HG03097 (cell line): ENCODE measurements around the gene CAMSAP1.

Experiments used
- ATAC-seq: cut with Tn5 transposase; IDR thresholded peaks from one replicate; pipeline ENCODE4 v1.9.1; 2021; ENCODE audit not compliant: unreplicated experiment, low FRiP score

The CAMSAP1 gene

DNA sequence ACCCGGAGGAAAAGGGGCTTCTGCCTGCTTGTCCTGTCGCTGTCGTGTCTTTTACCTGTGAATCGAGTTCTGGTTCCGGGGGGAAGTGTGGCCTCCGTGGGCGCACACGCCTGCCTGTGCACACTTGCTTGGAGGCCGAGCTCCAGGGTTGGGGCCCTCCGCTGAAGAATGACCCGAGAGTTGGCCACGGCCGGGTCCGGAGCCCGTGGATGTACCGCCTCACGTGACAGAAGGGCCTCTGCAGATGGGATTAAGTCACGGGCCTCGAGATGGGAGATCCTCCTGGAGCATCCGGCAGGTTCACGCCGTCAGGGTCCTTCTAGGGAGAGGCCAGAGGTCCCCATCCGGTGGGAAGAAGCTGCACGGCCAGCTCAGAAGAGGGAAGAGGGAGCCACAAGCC, 124.4 kb downstream of the CAMSAP1 start:
- ATAC-seq: no peak

GRCh38 chr9:135780626-135781025, 126.7 kb downstream of the CAMSAP1 start:
- ATAC-seq: no peak

- no peak for ATAC-seq
Observed at GRCh38 chr9:135780086-135780485, 127.3 kb downstream of the CAMSAP1 start.

- ATAC-seq: no peak
Observed at GRCh38 chr9:135779571-135779970, 127.8 kb downstream of the CAMSAP1 start.

DNA sequence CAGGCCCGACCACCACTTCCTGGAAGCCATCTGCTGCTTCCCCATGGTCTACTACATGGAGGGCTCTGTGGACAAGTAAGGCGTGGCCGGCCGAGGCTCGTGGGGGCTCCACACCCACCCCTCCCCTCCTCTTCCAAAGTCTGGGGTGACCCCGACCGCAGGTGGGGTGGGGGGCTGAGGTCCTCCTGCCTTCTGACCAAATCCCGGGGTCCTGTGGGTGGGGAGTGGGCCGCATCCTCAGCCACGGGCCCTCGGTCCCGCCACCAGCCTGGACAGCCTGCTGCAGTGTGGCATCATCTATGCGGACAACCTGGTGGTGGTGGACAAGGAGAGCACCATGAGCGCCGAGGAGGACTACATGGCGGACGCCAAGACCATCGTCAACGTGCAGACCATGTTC, 128.9 kb downstream of the CAMSAP1 start:
- no peak for ATAC-seq

DNA sequence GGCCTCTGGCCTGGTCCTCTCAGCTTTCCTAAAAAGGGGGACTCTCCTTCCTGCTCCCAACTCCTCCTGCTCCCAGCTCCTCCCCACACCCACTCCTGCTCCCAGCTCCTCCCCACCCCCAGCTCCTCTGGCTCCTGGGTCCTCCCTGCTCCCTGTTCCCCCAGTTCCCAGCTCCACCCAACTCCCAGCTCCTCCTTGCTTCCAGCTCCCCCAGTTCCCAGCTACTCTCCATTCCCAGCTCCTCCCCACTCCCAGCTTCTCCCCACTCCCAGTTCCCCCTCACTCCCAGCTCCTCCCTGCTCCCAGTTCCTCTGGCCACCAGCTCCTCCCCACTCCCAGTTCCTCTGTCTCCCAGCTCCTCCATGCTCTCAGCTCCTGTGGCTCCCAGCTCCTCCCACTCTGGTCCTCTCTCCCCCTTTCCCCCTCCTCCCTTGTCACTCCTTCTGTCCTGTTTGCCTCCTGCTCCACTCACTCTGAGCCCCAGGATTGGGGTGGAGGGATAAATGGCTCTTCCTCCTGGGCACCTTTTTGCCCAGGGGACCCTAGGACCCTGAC, 129.6 kb downstream of the CAMSAP1 start:
- ATAC-seq: no peak

DNA sequence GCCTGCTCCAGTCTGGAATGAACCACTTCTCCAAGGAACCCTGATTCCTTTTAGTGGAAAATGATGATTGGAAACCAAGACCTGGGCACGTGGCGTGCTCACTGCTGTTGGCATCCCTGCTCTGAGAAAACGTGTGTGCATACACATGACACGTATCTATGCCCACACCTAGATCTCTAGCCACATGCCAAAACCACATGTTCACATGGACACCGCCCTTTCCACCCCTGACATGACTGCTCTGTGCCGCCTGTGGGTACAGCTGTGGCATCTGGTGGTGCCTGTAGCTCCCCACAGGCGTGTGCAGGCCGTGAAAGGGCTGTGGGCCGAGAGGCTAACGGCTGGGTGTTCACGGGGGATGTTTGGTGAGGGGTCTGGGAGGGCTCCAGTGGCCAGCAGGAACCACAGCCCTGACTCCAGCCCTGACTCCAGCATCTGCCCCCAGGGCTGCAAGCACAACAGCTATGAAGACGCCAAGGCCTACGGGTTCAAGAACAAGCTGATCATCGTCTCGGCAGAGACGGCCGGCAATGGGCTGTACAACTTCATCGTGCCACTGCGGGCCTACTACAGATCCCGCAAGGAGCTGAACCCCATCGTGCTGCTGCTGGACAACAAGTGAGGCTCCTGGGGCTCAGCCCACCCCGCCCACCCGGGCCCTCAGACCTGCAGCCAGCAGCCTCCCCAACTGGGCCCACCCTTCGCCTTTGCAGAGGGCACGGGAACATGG, 130.3 kb downstream of the CAMSAP1 start:
- no peak for ATAC-seq

- no peak for ATAC-seq
Observed at GRCh38 chr9:135775911-135776310, 131.4 kb downstream of the CAMSAP1 start.

DNA sequence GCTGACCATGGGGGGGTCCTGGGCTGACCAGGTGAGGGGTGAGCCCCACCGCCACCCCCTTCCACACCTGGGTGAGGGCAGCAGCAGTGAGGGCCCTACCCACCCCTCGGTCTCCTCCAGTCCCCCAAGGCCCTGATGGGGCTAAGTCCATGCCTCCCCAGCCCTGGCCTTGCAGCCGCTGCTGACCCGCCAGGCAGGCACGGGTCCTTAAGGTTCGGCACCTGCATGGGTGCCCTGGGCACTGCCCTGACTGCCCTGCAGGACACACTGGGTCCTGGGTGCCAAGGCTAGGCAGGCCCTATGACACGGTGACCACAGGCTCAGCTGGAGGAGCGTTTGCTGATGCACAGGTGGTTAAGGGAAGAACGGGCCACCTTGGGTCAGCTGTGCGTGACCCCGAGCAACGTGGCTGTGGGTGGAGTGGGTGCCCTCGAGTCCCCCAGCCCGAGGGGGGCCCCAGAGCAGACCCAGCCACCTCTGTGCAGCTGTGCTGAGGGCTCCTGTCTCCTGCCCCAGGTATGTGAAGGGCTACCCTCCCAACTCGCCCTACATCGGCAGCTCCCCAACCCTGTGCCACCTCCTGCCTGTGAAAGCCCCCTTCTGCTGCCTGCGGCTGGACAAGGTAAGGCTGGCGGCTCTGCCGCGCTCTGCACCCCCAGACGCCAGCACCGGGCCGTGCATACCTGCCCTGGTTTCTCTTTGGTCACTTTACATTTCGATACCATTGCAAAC, 132.4 kb downstream of the CAMSAP1 start:
- ATAC-seq: no peak

GRCh38 chr9:135774239-135774747, 133.1 kb downstream of the CAMSAP1 start:
- no peak for ATAC-seq

GRCh38 chr9:135773530-135774238, 133.7 kb downstream of the CAMSAP1 start:
- no peak for ATAC-seq

- ATAC-seq: no peak
Observed at GRCh38 chr9:135772702-135773493, 134.4 kb downstream of the CAMSAP1 start.

DNA sequence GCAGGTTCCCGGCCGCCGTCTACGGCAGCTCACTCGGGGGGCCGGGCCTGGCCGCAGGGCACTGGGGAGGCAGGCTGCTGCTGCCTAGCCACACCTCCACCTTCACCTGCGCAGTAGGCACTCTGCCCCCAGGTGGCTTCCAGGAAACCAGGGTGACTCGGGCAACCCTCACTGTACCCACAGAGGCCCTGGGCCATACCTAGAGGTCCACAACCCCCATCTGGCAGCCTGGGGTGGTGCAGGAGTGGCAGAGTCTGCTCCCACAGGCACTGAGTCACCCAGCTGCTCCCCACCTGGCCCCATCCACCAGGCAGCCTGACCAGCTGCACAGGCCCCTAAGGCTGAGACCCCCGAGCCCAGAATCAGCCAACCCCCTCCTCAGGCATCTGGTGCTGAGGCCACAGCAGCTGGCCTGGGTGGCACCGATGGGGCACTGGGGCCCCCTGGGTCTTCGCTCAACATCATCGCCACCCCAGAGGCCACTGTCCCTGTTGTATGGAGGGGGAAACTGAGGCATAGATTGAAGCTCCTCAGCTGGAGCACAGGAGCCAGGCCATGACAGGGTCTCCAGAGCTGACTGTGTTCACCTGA, 135.2 kb downstream of the CAMSAP1 start:
- ATAC-seq: no peak

DNA sequence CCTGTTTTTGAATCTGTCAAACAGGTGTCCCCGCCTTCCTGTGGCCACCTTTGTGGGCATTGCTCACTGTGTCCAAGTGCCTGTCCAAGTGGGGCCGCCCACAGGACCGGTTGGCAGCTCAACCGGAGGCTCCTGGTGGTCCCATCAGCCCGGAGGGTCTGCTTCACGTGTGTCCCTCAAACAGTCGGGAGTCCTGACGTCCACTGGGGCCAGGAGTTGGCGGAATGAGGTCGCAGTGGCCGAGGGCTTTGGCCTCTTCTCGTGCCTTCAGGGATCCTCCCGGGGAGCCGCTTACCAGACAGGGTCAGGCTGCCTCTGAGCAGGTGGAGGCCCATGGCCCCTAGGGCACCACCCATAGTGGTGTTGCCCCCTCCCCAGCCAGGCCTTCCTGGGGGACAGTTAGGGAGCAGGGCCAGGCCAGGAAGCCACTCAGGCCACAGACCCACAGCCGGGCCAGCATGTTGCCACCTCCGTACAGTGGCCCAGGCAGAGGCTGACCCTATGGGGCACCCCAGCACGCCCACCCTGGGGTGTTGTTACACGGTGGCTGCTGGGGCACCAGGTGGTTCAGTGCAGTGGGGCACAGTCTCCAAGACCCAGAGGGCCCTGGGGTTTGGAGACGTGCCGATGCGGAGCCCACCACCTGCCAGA, 135.8 kb downstream of the CAMSAP1 start:
- no peak for ATAC-seq

- ATAC-seq: no peak
Observed at GRCh38 chr9:135770771-135771170, 136.6 kb downstream of the CAMSAP1 start.

DNA sequence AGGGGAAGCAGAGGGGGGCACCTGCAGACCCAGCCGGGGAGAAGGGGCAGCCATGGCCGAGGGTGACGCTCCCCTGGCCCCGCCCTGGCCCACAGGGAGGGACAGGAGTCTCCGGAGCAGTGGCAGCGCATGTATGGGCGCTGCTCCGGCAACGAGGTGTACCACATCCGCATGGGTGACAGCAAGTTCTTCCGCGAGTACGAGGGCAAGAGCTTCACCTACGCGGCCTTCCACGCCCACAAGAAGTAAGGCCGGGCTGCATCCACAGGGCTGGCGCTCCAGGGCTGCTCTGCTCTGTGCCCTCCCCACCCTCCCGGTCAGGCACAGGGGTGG, 137.2 kb downstream of the CAMSAP1 start:
- ATAC-seq: no peak

DNA sequence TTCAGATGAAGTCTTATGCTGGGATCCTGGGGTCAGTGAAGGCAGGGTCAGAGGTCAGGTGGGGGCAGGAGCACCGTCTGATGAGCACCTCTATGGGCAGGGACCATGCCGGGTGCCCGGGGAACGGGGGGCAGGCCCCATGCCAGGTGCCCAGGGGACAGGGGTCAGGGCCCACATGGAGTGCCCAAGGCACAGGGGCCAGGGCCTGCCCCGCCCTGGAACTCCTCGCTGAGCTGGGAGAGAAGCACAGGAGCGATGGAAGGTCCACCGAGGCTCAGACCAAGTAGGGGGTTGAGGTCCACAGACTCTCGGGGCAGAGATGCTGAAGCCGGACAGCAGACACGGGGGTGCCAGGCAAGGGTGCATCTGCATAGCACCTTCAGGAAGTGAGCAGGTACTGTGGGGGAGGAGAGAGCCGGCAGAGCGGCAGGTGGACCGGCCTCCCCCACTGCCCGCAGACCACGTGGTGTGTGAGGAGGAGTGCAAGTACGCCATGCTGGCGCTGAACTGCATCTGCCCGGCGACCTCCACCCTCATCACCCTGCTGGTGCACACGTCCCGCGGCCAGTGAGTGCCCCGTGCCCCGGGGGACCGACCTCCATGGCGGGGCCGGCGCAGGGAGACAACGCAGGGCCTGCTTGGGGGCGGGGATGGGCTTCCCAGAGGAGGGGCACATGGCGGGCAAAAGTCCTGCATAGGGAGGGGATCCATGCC, 137.7 kb downstream of the CAMSAP1 start:
- ATAC-seq: no peak

DNA sequence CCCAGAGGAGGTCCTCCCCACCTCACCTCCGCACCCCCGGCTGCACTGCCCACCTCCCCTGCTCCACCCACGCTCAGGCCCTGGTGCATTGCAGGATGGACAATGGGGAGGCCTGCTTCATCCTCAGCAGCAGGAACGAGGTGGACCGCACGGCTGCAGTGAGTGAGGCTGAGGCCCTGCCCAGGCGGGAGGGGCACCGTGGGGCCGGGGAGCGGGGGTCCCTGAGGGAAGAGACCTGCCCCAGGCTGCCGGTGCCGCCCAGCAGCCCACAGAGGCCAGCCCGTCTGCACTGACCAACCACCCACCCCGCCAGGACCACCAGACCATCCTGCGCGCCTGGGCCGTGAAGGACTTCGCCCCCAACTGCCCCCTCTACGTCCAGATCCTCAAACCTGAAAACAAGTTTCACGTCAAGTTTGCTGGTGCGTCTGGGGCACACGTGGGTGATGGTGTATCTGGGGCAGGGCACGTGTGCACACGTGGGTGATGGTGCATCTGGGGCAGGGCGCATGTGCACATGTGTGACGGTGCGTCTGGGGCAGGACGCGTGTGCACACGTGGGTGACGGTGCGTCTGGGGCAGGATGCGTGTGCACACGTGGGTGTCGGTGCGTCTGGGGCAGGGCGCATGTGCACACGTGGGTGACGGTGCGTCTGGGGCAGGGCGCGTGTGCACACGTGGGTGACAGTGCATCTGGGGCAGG, 138.7 kb downstream of the CAMSAP1 start:
- ATAC-seq: no peak
